ENCODE measurements around the gene ZDHHC11. TPM values are rescaled to one million over a fixed set of nuclear protein-coding genes. Genes with fewer than 3 reads are reported as not detected.
A peak's percentile ranks its signal among the peaks of the same experiment; 100 is the strongest.

The ZDHHC11 gene
- total and polyA plus RNA-seq, 2 of the 4 experiments (the other 2 are of a cell fraction): 0.36 to 1.6 TPM

DNA sequence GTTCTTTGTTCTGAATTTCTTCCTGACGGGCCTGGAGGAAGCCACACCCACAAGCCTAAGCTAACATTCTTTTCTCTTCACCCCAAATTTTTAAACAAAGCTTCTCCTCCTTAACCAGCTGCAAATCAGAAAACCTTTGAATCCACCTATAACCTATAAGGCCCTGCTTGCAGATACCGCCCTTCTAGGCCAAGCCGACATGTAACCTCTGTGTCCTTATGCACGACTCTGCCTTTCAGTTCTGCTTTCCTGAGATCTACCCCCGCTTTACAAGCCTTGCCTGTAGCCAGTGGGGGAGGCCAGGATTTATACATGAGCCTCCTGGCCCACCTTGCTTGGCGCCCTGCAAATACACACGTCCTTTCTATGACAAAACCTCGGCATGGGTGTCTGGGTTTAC, 22.5 kb upstream of the ZDHHC11 start:
- TF ChIP-seq CHD1 (IDR thresholded peaks at IDR 0.05; ENCODE audit: low read depth, low read length): no peak
- no peak for TF ChIP-seq MAZ (IDR thresholded peaks at IDR 0.05; ENCODE audit: borderline replicate concordance, low read depth, low read length)
- TF ChIP-seq RAD21 (IDR thresholded peaks at IDR 0.05; ENCODE audit: low read length): no peak
- TF ChIP-seq FOS (IDR thresholded peaks at IDR 0.05; ENCODE audit: low read depth, low read length): no peak
- no peak for TF ChIP-seq POLR2A (IDR thresholded peaks at IDR 0.05; ENCODE audit: low read depth, low read length)
- no peak for TF ChIP-seq CEBPB (IDR thresholded peaks at IDR 0.05; ENCODE audit: low read depth, low read length)
- H3K4me2 ChIP-seq (ENCODE audit: low read depth, low read length): no peak overlapping the region
- ATAC-seq (ENCODE audit: low read depth) (no peak), DNase-seq (no peak)
- peaks cover 3% of the 10 kb centered on the region; the same call in 1 of the 2 replicates for H4K20me1 ChIP-seq (ENCODE audit: insufficient read depth, low read length)
- dilution Hi-C loops (cut with HindIII; ENCODE audit: low sequenced_read_pairs, unreplicated experiment) (no loop called here), in situ Hi-C loops (cut with MboI; ENCODE audit: low sequenced_read_pairs) (no loop called here), intact Hi-C loops (cut with micrococcal nuclease) (no loop called here)
- POLR2A ChIA-PET (ENCODE audit: unreplicated experiment): no interaction called here
- no peak overlapping the region for H3K4me3 ChIP-seq (ENCODE audit: insufficient read depth, low read depth, low read length)
- H2AK9ac ChIP-seq (replicated peaks; ENCODE audit: low read depth, low read length, poor library complexity): no peak overlapping the region
- no peak overlapping the region for H3K23ac ChIP-seq (ENCODE audit: low read depth, low read length)
- H3K36me3 ChIP-seq (ENCODE audit: control insufficient read depth, insufficient read depth, low read length): peaks cover 75% of the 10 kb centered on the region
- no peak overlapping the region for H4K8ac ChIP-seq (ENCODE audit: low read depth in 2 of 2, low read length in 2 of 2)
- no peak overlapping the region for H3K18ac ChIP-seq (ENCODE audit: low read depth, low read length)
- H4K91ac ChIP-seq (ENCODE audit: insufficient read depth, low read depth, low read length): no peak overlapping the region
- no peaks in the 10 kb centered on the region for H3K27me3 ChIP-seq (ENCODE audit: control insufficient read depth, insufficient read depth, low read length)
- H3K27ac ChIP-seq (ENCODE audit: insufficient read depth, low read length): no peak overlapping the region
- no peaks in the 10 kb centered on the region for H3K9me3 ChIP-seq (ENCODE audit: control insufficient read depth, insufficient read depth, low read length)
- WGBS, 2 experiments (ENCODE audit: extremely low coverage in 2 of 2, insufficient read length in 1 of 2): 86% methylated on average over 7 of the region's 8 CpGs; no CpG with 5 or more reads in 1 of the 2 experiments
- no TSS peak for BruUV-seq (replicated peaks)
- no peak overlapping the region for H2AK5ac ChIP-seq (ENCODE audit: low read depth, low read length)
- CTCF ChIA-PET: no interaction called here
- peak overlapping the region; percentile 2 for H2AFZ ChIP-seq (replicated peaks; ENCODE audit: low read length, poor library complexity)
- no peak overlapping the region for H3K14ac ChIP-seq (replicated peaks; ENCODE audit: low read depth, low read length)
- no peak overlapping the region for H2BK15ac ChIP-seq (ENCODE audit: low read depth, low read length)
- no peak overlapping the region for H2BK20ac ChIP-seq (ENCODE audit: low read depth, low read length)
- H3K4me1 ChIP-seq (ENCODE audit: control insufficient read depth, insufficient read depth, low read length): no peaks in the 10 kb centered on the region
- H3K56ac ChIP-seq (ENCODE audit: extremely low read depth, insufficient read depth, low read length): no peak overlapping the region
- H3K4ac ChIP-seq (ENCODE audit: low read depth, low read length): no peak overlapping the region
- H3K9ac ChIP-seq (ENCODE audit: low read depth, low read length): no peak overlapping the region
- H4K5ac ChIP-seq (ENCODE audit: low read depth, low read length): no peak overlapping the region
- H2BK120ac ChIP-seq (ENCODE audit: low read depth, low read length): no peak overlapping the region
- no peak overlapping the region for H2BK5ac ChIP-seq (ENCODE audit: low read depth, low read length, poor library complexity, severe bottlenecking)
- H3K79me1 ChIP-seq (ENCODE audit: low read depth in 1 of 2, low read length in 2 of 2): peaks cover 0 to 8% of the 10 kb centered on the region in 2 experiments; a peak in 3 of 4 replicates
- no peaks in the 10 kb centered on the region for H3K9me1 ChIP-seq (ENCODE audit: insufficient read depth, low read length)
